Epithelial cell of proximal tubule (primary cell): ENCODE data around the gene LIPK. TPM values are rescaled to one million over a fixed set of nuclear protein-coding genes. Genes with fewer than 3 reads are reported as not detected.
"Not testable (repeated sequence)": the region's sequence is repeated elsewhere in the genome, so short reads cannot be mapped to it uniquely, and the experiment has no call there.

ENCODE experiments used
- DNase-seq: peaks from one replicate; pipeline ENCODE4 v3.0.0-alpha.2; 2011; ENCODE audit warnings: low read depth
- H3K4me3 ChIP-seq: 2 replicates; pipeline ENCODE4 v1.5.1; 2011; ENCODE audit warnings: low read depth, mild to moderate bottlenecking, low read length
- total RNA-seq: library from RNA; depleted of rRNA; stranded (reverse); fragments of >200 nt; gene quantifications from 2 replicates; pipeline ENCODE4 v1.2.3, GENCODE V29; 2015
- TF ChIP-seq, protein P1 (sequence below): conservative IDR thresholded peaks from 2 replicates; pipeline ENCODE4 v1.5.1; 2012; ENCODE audit warnings: low read depth, mild to moderate bottlenecking, low read length

LIPK gene, protein sequence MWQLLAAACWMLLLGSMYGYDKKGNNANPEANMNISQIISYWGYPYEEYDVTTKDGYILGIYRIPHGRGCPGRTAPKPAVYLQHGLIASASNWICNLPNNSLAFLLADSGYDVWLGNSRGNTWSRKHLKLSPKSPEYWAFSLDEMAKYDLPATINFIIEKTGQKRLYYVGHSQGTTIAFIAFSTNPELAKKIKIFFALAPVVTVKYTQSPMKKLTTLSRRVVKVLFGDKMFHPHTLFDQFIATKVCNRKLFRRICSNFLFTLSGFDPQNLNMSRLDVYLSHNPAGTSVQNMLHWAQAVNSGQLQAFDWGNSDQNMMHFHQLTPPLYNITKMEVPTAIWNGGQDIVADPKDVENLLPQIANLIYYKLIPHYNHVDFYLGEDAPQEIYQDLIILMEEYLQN
- total RNA-seq: not detected in 2 replicates

DNA sequence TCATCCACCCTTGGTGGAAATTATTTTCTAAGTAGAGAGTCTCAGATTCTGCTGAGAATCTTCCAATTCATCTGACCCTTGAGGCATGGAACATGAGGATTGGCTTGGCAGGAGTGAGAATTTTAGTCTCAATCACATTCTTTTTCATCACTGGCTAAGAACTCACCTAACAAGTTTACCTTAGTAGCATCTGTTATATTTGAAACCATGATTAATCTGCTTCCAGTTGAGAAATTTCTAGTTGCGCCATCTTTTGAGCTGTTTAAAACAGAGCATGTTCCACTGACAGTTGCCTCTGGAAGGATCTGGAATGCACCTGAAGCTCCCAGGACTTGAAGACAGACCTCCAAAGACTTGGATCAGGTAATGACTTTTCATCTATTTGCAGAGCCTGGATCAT lies at the start of gene LIPK:
Gene LIPK (plus strand): TSS at position 292 of the 400 bp plus-strand sequence. CDS start 18,295 bp downstream, outside the sequence.
- no peak for DNase-seq
- TF ChIP-seq, protein P1, sequence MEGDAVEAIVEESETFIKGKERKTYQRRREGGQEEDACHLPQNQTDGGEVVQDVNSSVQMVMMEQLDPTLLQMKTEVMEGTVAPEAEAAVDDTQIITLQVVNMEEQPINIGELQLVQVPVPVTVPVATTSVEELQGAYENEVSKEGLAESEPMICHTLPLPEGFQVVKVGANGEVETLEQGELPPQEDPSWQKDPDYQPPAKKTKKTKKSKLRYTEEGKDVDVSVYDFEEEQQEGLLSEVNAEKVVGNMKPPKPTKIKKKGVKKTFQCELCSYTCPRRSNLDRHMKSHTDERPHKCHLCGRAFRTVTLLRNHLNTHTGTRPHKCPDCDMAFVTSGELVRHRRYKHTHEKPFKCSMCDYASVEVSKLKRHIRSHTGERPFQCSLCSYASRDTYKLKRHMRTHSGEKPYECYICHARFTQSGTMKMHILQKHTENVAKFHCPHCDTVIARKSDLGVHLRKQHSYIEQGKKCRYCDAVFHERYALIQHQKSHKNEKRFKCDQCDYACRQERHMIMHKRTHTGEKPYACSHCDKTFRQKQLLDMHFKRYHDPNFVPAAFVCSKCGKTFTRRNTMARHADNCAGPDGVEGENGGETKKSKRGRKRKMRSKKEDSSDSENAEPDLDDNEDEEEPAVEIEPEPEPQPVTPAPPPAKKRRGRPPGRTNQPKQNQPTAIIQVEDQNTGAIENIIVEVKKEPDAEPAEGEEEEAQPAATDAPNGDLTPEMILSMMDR: no peak
- no peak within 1 kb of the TSS for H3K4me3 ChIP-seq

- H3K4me3 ChIP-seq: no peak overlapping the region
- DNase-seq: no peak
- TF ChIP-seq, protein P1: no peak
These were observed 48.1 kb upstream of the LIPK start for GRCh38 chr10:88657901-88658300.

- TF ChIP-seq, protein P1: no peak
- no peak overlapping the region for H3K4me3 ChIP-seq
- DNase-seq: no peak
These were observed 46.1 kb upstream of the LIPK start for GRCh38 chr10:88659725-88660597.

DNA sequence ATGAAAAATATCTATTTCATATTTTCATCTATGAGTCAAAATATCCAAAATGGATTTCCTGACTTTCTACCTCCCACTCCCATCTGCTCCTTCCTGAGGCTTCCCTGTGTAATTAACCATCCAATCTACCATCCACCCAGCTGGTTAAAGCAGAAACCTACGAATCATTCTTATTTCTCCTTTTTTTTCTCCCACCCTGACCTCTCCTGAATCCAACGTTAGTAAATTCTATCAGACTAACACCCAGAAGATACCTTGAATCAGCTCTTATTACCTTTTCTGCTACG lies 45.5 kb upstream of the LIPK start:
- DNase-seq: no peak
- TF ChIP-seq, protein P1: no peak
- H3K4me3 ChIP-seq: no peak overlapping the region

DNA sequence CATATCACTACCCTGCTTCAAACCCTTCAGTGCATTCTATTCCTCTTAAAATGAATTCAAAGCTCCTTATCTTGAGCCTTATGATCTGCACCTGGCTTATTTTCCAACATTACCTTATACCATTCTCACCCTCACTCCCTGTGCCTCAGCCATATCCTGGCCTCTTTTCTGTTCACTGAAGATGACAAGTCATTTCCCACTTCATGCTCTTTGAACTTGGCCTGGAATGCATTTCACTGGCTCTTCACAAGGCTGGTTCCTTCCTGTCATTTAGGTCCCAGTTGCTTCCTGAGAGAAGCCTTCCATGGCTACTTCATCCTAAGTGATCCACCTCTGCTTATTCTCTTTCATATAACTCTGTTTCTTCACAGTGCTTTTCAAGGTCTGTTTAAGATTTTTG lies 45.0 kb upstream of the LIPK start:
- TF ChIP-seq, protein P1: no peak
- H3K4me3 ChIP-seq: no peak overlapping the region
- no peak for DNase-seq

- no peak overlapping the region for H3K4me3 ChIP-seq
- no peak for DNase-seq
- TF ChIP-seq, protein P1: no peak
These were observed 44.5 kb upstream of the LIPK start for GRCh38 chr10:88661577-88661976.

- not testable (repeated sequence) for DNase-seq
These were observed 42.9 kb upstream of the LIPK start for GRCh38 chr10:88663153-88663552.

More at GRCh38 chr10:88663153-88663552, 42.9 kb upstream of the LIPK start:
- not testable (repeated sequence) for H3K4me3 ChIP-seq
